OCI-LY3 (cell line): ENCODE data around the gene NKX3-2.

Experiments used
- H2AFZ ChIP-seq: fragments of 200-600, 300-600 bp; shearing (Covaris generic); 2 replicates; pipeline ENCODE4 v1.6.0; 2014; ENCODE audit warnings: antibody characterized with exemption, low read depth, low read length
- H3K27ac ChIP-seq: fragments of 200-600, 300-600 bp; sonication (generic); 2 replicates; pipeline ENCODE4 v1.5.1; 2014; ENCODE audit warnings: mild to moderate bottlenecking, low read length, moderate library complexity, mixed read lengths
- H3K27me3 ChIP-seq: fragments of 200-600, 300-600 bp; sonication (generic); 2 replicates; pipeline ENCODE4 v1.6.1; 2014; ENCODE audit warnings: low read depth, low read length, mixed read lengths
- H3K36me3 ChIP-seq: fragments of 200-600, 300-600 bp; sonication (generic); replicated peaks from 2 replicates; pipeline ENCODE3; 2014; ENCODE audit warnings: low read depth, low read length, mixed read lengths
- H3K4me1 ChIP-seq: fragments of 300-600, 200-600 bp; sonication (generic); 2 replicates; pipeline ENCODE4 v1.6.1; 2014; ENCODE audit warnings: low read length, mixed read lengths
- H3K4me2 ChIP-seq: fragments of 200-600, 300-600 bp; sonication (generic); 2 replicates; pipeline ENCODE4 v1.6.1; 2014; ENCODE audit warnings: low read length, mixed read lengths
- H3K4me3 ChIP-seq: fragments of 300-600, 200-600 bp; sonication (generic); 2 replicates; pipeline ENCODE4 v1.5.1; 2014; ENCODE audit warnings: antibody characterized with exemption, mild to moderate bottlenecking, low read length, moderate library complexity
- H3K79me2 ChIP-seq: fragments of 300-600, 200-600 bp; shearing (Covaris generic); 2 replicates; pipeline ENCODE4 v1.6.1; 2014; ENCODE audit warnings: mild to moderate bottlenecking, low read length, mixed read lengths
- H3K9ac ChIP-seq: fragments of 300-600, 200-600 bp; shearing (Covaris generic); 2 replicates; pipeline ENCODE4 v1.6.0; 2014; ENCODE audit warnings: mild to moderate bottlenecking, low read length, moderate library complexity
- H3K9me3 ChIP-seq: fragments of 200-600, 300-600 bp; shearing (Covaris generic); 2 replicates; pipeline ENCODE4 v1.6.1; 2014; ENCODE audit warnings: low read length, mixed read lengths; ENCODE audit not compliant: insufficient read depth
- H4K20me1 ChIP-seq: fragments of 200-600, 300-600 bp; sonication (generic); 2 replicates; pipeline ENCODE4 v1.6.1; 2016; ENCODE audit warnings: low read length, mixed read lengths; ENCODE audit not compliant: insufficient read depth
- CTCF ChIP-seq: fragments of 200-600, 300-600 bp; sonication (generic); IDR thresholded peaks from 2 replicates; pipeline ENCODE4 v1.5.1; 2014; ENCODE audit warnings: antibody characterized with exemption, low read length, low read depth
- EZH2phosphoT487 ChIP-seq: fragments of 200-600 bp; shearing (Covaris generic); IDR thresholded peaks from 2 replicates; pipeline ENCODE4 v1.6.1; 2018; ENCODE audit warnings: antibody characterized with exemption, mixed run types, low read depth

The NKX3-2 gene

GRCh38 chr4:13523591-13524503, 20.5 kb downstream of the NKX3-2 start:
- Histone ChIP-seq H3K9me3 (no peaks in the 10 kb centered on the region), H4K20me1 (no peaks in the 10 kb centered on the region), H3K4me2 (no peak overlapping the region), H3K9ac (no peak overlapping the region), H3K27ac (no peak overlapping the region), H3K4me1 (peaks cover 12% of the 10 kb centered on the region), H3K4me3 (no peak overlapping the region), H3K27me3 (peaks cover 14% of the 10 kb centered on the region; the same call in 1 of the 2 replicates), H2AFZ (no peak overlapping the region), H3K36me3 (no peaks in the 10 kb centered on the region), H3K79me2 (no peaks in the 10 kb centered on the region)
- no peak for TF ChIP-seq CTCF
- TF ChIP-seq EZH2phosphoT487: no peak

GRCh38 chr4:13523105-13523477, 21.2 kb downstream of the NKX3-2 start:
- Histone ChIP-seq H3K27ac (no peak overlapping the region), H3K4me1 (peaks cover 5% of the 10 kb centered on the region; the same call in 1 of the 2 replicates), H3K4me3 (no peak overlapping the region), H3K9ac (no peak overlapping the region), H3K36me3 (no peaks in the 10 kb centered on the region), H4K20me1 (no peaks in the 10 kb centered on the region), H3K79me2 (no peaks in the 10 kb centered on the region), H3K9me3 (no peaks in the 10 kb centered on the region), H3K27me3 (peaks cover 14% of the 10 kb centered on the region; the same call in 1 of the 2 replicates), H3K4me2 (no peak overlapping the region), H2AFZ (no peak overlapping the region)
- no peak for TF ChIP-seq CTCF
- no peak for TF ChIP-seq EZH2phosphoT487

DNA sequence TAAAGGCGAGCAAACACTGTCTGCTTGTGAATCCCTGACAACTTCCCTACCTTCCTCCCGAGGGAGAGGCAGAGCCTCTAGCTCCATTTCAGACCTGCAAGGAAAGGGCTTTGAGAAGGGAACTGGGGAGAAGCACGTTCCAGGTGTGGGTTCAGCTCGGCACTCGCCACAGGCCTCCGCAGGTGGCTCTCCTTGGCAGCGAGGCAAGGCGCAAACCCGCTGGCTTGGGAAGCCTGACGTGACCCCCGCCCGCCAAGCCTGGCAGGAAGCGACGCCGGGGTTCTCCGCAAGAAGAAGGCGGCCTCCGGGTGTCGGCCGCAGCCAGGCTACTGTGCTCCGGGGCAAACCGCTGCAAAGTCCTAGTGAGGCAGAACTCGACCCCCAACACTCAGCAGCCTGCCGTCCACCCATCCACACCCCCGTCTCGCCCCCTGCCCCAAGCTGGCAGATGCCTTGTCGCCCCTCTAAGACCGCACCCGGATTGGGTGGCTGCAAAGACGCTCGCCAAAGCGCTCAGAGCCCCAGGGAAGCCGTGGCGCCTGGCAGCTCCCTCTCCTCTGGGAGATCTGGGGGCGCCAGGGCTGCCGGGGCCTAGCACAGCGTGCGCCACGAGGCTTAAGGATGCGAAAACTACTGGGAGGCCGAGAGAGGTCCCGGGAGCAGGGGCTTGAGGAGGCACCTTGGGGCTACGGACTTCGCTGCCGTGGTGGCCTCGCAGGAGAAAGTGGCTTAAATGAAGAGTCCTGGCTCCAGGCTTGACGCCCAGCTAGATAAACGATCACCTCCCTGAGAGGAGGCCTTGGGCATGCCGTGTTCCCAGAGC, 21.8 kb downstream of the NKX3-2 start:
- Histone ChIP-seq H3K9ac (no peak overlapping the region), H3K79me2 (no peaks in the 10 kb centered on the region), H3K36me3 (no peaks in the 10 kb centered on the region), H3K27me3 (peaks cover 14% of the 10 kb centered on the region; the same call in 1 of the 2 replicates), H3K4me3 (no peak overlapping the region), H4K20me1 (no peaks in the 10 kb centered on the region), H2AFZ (no peak overlapping the region), H3K4me1 (peaks cover 4% of the 10 kb centered on the region; the same call in 1 of the 2 replicates), H3K9me3 (no peaks in the 10 kb centered on the region), H3K4me2 (no peak overlapping the region), H3K27ac (no peak overlapping the region)
- TF ChIP-seq EZH2phosphoT487 (no peak), CTCF (no peak)

GRCh38 chr4:13521047-13521446, 23.3 kb downstream of the NKX3-2 start:
- no peak overlapping the region for H3K4me3 ChIP-seq
- no peaks in the 10 kb centered on the region for H3K9me3 ChIP-seq
- no peaks in the 10 kb centered on the region for H3K36me3 ChIP-seq
- H3K4me1 ChIP-seq: no peaks in the 10 kb centered on the region; the same call in 1 of the 2 replicates
- H2AFZ ChIP-seq: no peak overlapping the region
- no peak overlapping the region for H3K4me2 ChIP-seq
- no peak overlapping the region for H3K27ac ChIP-seq
- H4K20me1 ChIP-seq: no peaks in the 10 kb centered on the region
- TF ChIP-seq CTCF: no peak
- H3K9ac ChIP-seq: no peak overlapping the region
- H3K79me2 ChIP-seq: no peaks in the 10 kb centered on the region
- H3K27me3 ChIP-seq: 0 out of 2 replicates have a peak, but pooled peaks cover 4% of the 10 kb centered on the region
